ENCODE measurements around the gene CD83. TPM values are rescaled to one million over a fixed set of nuclear protein-coding genes. Genes with fewer than 3 reads are reported as not detected.

The CD83 gene
- total RNA-seq, 1 experiment from 2014 or later, result 7.0 TPM

GRCh38 chr6:14108571-14109410 is 8.8 kb upstream of the CD83 start:
- Mint-ChIP-seq H3K4me1 (0 out of 4 replicates have a peak, but pooled peaks cover 0 to 3% of the 10 kb centered on the region in 2 experiments), H3K36me3 (ENCODE audit: insufficient read depth in 1 of 3, low read depth in 3 of 3) (peaks cover 14 to 21% (median 16%) of the 10 kb centered on the region in 3 experiments), H3K9me3 (peaks cover 20 to 22% of the 10 kb centered on the region in 2 experiments), H3K27me3 (ENCODE audit: low read depth) (peaks cover 14% of the 10 kb centered on the region), H3K4me3 (no peak overlapping the region), H3K27ac (no peak overlapping the region)
- no CpG with 5 or more reads among the region's 14 CpGs for WGBS (ENCODE audit: extremely low coverage, insufficient read length, low lambda C conversion rate)
- Histone ChIP-seq H2BK5ac (ENCODE audit: insufficient read length, low read length) (no peak overlapping the region), H3K23me2 (ENCODE audit: insufficient read length, low read depth, low read length, poor library complexity, severe bottlenecking) (no peaks in the 10 kb centered on the region), H3K79me2 (ENCODE audit: insufficient read depth, low read length) (no peaks in the 10 kb centered on the region), H3K9ac (ENCODE audit: extremely low read depth, insufficient read length, low read length) (no peak overlapping the region), H3K9me3 (ENCODE audit: control insufficient read depth, low read depth, low read length) (peaks cover 16% of the 10 kb centered on the region), H4K20me1 (ENCODE audit: control insufficient read depth, insufficient read depth, insufficient read length) (no peaks in the 10 kb centered on the region), H2AFZ (ENCODE audit: low read length) (no peak overlapping the region), H3K23ac (ENCODE audit: insufficient read length, low read depth, low read length) (no peak overlapping the region), H3T11ph (ENCODE audit: low read length) (no peak overlapping the region), H4K91ac (ENCODE audit: insufficient read length, low read depth, low read length) (no peak overlapping the region), H3K4ac (ENCODE audit: low read depth, low read length) (no peak overlapping the region), H2BK120ac (ENCODE audit: low read depth, low read length, poor library complexity, severe bottlenecking) (no peak overlapping the region), H4K5ac (ENCODE audit: insufficient read length, low read depth, low read length) (no peak overlapping the region), H3K79me1 (ENCODE audit: insufficient read depth, low read depth, low read length, poor library complexity, severe bottlenecking) (no peaks in the 10 kb centered on the region), H3K14ac (ENCODE audit: insufficient read depth, low read length) (no peak overlapping the region), H2BK12ac (ENCODE audit: insufficient read length, low read depth, low read length) (no peak overlapping the region), H3K18ac (ENCODE audit: insufficient read length, low read depth, low read length) (no peak overlapping the region), H3K27me3 (ENCODE audit: insufficient read depth, low read length) (no peaks in the 10 kb centered on the region), H2BK20ac (ENCODE audit: low read depth, low read length, poor library complexity, severe bottlenecking) (no peak overlapping the region), H3K56ac (ENCODE audit: insufficient read length, low read depth, low read length) (no peak overlapping the region), H3K4me2 (ENCODE audit: insufficient read depth, insufficient read length, low read length) (no peak overlapping the region), H2BK15ac (ENCODE audit: low read depth, low read length) (no peak overlapping the region), H3K4me1 (ENCODE audit: insufficient read depth, low read length) (no peaks in the 10 kb centered on the region), H2AK5ac (ENCODE audit: insufficient read length, low read length) (no peak overlapping the region), H4K8ac (replicated peaks; ENCODE audit: insufficient read length, low read depth, low read length) (no peak overlapping the region), H3K27ac (ENCODE audit: insufficient read length, low read depth, low read length) (no peak overlapping the region)
- no peak for TF ChIP-seq CTCF (conservative IDR thresholded peaks at IDR 0.05)
- no peak for DNase-seq
